GM18870 (cell line): Measurements from ENCODE around the gene CATSPER2.
"Not testable (repeated sequence)": the region's sequence is repeated elsewhere in the genome, so short reads cannot be mapped to it uniquely, and the experiment has no call there.

Source experiments
- ATAC-seq: cut with Tn5 transposase; IDR thresholded peaks from one replicate; pipeline ENCODE4 v1.9.1; 2021; ENCODE audit warnings: moderate library complexity; ENCODE audit not compliant: unreplicated experiment

Gene CATSPER2

GRCh38 chr15:43593328-43594190 is 55.1 kb downstream of the CATSPER2 start, which contains the start of gene CKMT1B:
Gene CKMT1B, plus strand, starts transcription at chr15:43594027. Its CDS starts 192 bp downstream, at chr15:43594219.
- ATAC-seq: not testable (repeated sequence)

- not testable (repeated sequence) for ATAC-seq
Observed at GRCh38 chr15:43592841-43593240, 55.8 kb downstream of the CATSPER2 start.

DNA sequence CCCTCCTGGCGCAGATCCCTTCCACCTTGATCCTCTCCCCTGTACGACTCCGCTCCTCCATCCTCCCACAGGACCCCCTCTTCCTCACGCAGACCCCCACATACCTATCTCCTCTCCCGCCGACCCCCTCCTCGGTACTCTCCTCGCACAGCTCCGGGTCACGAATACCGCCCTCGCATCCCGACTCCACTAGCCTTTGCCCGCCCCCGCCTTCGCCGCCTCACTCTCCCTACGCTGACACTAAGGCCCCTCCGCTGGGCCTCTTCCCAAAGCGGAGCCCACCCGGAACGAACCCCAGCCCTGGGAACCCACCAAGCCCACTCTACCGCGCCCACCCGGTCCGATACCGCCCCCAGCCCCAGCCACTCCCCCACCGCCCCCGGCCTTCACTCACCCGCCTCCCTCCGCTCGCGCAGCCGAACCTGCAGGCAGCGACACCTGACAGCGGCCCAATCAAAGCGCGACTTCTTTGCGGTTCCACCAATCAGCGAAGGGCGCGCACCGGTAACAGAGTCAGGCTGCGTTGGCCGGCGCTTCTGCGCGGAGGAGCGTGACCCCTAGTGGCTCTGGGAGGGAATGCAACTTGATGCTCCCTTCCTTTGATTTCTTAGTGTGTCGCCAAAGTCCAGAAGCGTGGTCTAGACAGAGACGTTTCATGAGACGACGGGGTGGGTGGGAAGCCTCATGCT is 58.7 kb downstream of the CATSPER2 start, which contains the start of gene PPIP5K1:
Gene PPIP5K1 (minus strand): TSS at position 431 of the 689 bp plus-strand sequence. CDS start 5,704 bp downstream, outside the sequence.
- peak; percentile 95 for ATAC-seq
